Measurements from ENCODE around the gene SRP54. TPM values are rescaled to one million over a fixed set of nuclear protein-coding genes. Genes with fewer than 3 reads are reported as not detected.

The SRP54 gene
- polyA plus RNA-seq, 3 donors = 24.9 to 33.6 (median 25.4) TPM

- Mint-ChIP-seq H3K27ac (peak overlapping the region in 3 of 7 donors; percentile 18 to 48 (median 25)), H3K9me3 (no peaks in the 10 kb centered on the region), H3K4me3 (no peak overlapping the region), H3K36me3 (peaks cover 7 to 16% of the 10 kb centered on the region in 2 donors), H3K4me1 (peaks cover 26% of the 10 kb centered on the region), H3K27me3 (ENCODE audit: low read depth in 3 of 3) (peaks cover 0 to 2% (median 0%) of the 10 kb centered on the region in 3 donors)
- H3K9ac ChIP-seq (ENCODE audit: insufficient read depth, low read length, poor library complexity, severe bottlenecking) = no peak overlapping the region
- peaks cover 10% of the 10 kb centered on the region for H3K79me2 ChIP-seq (ENCODE audit: insufficient read depth, low read length)
- no peak overlapping the region for H3K27ac ChIP-seq (ENCODE audit: low read depth in 1 of 2, low read length in 2 of 2)
- H3K4me2 ChIP-seq (replicated peaks; ENCODE audit: extremely low read depth, low read length, poor library complexity, severe bottlenecking) = no peak overlapping the region
- H4K20me1 ChIP-seq (ENCODE audit: insufficient read depth, low read length) = no peaks in the 10 kb centered on the region
- no peak for TF ChIP-seq CTCF (IDR thresholded peaks at IDR 0.05)
- intact Hi-C loops (cut with micrococcal nuclease) = loop anchor here (2.0 to 10.0 kb wide), 7 partner anchors 63 to 257 kb away; partner anchors contain the start of genes PPP2R3C (in 2 of the 2), SRP54 (in 2 of the 2) and PRORP (in 1 of the 2)
- no peak overlapping the region for H3K4me3 ChIP-seq (replicated peaks in 1 of 3; ENCODE audit: low read depth in 2 of 3, low read length in 3 of 3)
- peaks cover 15 to 24% of the 10 kb centered on the region in 2 donors for H3K4me1 ChIP-seq (ENCODE audit: control insufficient read depth in 1 of 2, insufficient read depth in 2 of 2, low read length in 2 of 2)
- no peak overlapping the region for H2AFZ ChIP-seq (ENCODE audit: insufficient read depth, low read depth, low read length, poor library complexity, severe bottlenecking)
- DNase-seq = no peak
- no CpG with 5 or more reads among the region's 4 CpGs for WGBS (ENCODE audit: insufficient coverage)
- H3K9me3 ChIP-seq (replicated peaks in 1 of 2; ENCODE audit: control insufficient read depth in 1 of 2, insufficient read depth in 1 of 2, low read length in 2 of 2) = no peaks in the 10 kb centered on the region
- no peaks in the 10 kb centered on the region for H3K27me3 ChIP-seq (ENCODE audit: control insufficient read depth in 2 of 2, insufficient read depth in 2 of 2, low read length in 2 of 2)
- H3K36me3 ChIP-seq (replicated peaks in 1 of 2; ENCODE audit: control insufficient read depth in 1 of 2, insufficient read depth in 2 of 2, low read length in 2 of 2) = peaks cover 4 to 11% of the 10 kb centered on the region in 2 donors
Measured at GRCh38 chr14:35047976-35048513, 65.3 kb downstream of the SRP54 start.

GRCh38 chr14:35050652-35051051 lies 67.9 kb downstream of the SRP54 start:
- Histone ChIP-seq H4K20me1 (ENCODE audit: insufficient read depth, low read length) (no peaks in the 10 kb centered on the region), H3K9ac (ENCODE audit: insufficient read depth, low read length, poor library complexity, severe bottlenecking) (no peak overlapping the region), H3K9me3 (replicated peaks in 1 of 2; ENCODE audit: control insufficient read depth in 1 of 2, insufficient read depth in 1 of 2, low read length in 2 of 2) (no peaks in the 10 kb centered on the region), H3K79me2 (ENCODE audit: insufficient read depth, low read length) (peaks cover 10% of the 10 kb centered on the region), H3K4me2 (replicated peaks; ENCODE audit: extremely low read depth, low read length, poor library complexity, severe bottlenecking) (no peak overlapping the region), H3K27me3 (ENCODE audit: control insufficient read depth in 2 of 2, insufficient read depth in 2 of 2, low read length in 2 of 2) (no peaks in the 10 kb centered on the region), H3K27ac (ENCODE audit: low read depth in 1 of 2, low read length in 2 of 2) (no peak overlapping the region), H3K4me3 (replicated peaks in 1 of 3; ENCODE audit: low read depth in 2 of 3, low read length in 3 of 3) (no peak overlapping the region), H2AFZ (ENCODE audit: insufficient read depth, low read depth, low read length, poor library complexity, severe bottlenecking) (no peak overlapping the region), H3K4me1 (ENCODE audit: control insufficient read depth in 1 of 2, insufficient read depth in 2 of 2, low read length in 2 of 2) (peaks cover 15 to 16% of the 10 kb centered on the region in 2 donors), H3K36me3 (replicated peaks in 1 of 2; ENCODE audit: control insufficient read depth in 1 of 2, insufficient read depth in 2 of 2, low read length in 2 of 2) (peaks cover 12 to 23% of the 10 kb centered on the region in 2 donors)
- H3K4me3 Mint-ChIP-seq = no peak overlapping the region
- TF ChIP-seq CTCF (IDR thresholded peaks at IDR 0.05) = no peak
- peak in 1 of 3 donors; percentile 23 for DNase-seq
- H3K4me1 Mint-ChIP-seq = peaks cover 18% of the 10 kb centered on the region
- H3K36me3 Mint-ChIP-seq = peaks cover 11 to 29% of the 10 kb centered on the region in 2 donors
- intact Hi-C loops (cut with micrococcal nuclease) = no loop called here
- 0% methylated on average over 1 of the region's 1 CpG for WGBS (ENCODE audit: insufficient coverage)
- peak overlapping the region in 3 of 7 donors; percentile 31 to 61 (median 37) for H3K27ac Mint-ChIP-seq
- no peaks in the 10 kb centered on the region for H3K9me3 Mint-ChIP-seq
- peaks cover 0 to 2% (median 0%) of the 10 kb centered on the region in 3 donors for H3K27me3 Mint-ChIP-seq (ENCODE audit: low read depth in 3 of 3)
